Dermis blood vessel endothelial cell (primary cell): Measurements from ENCODE around the gene LGR5. TPM values are rescaled to one million over a fixed set of nuclear protein-coding genes. Genes with fewer than 3 reads are reported as not detected.
"Not testable (repeated sequence)": the region's sequence is repeated elsewhere in the genome, so short reads cannot be mapped to it uniquely, and the experiment has no call there.

Experiments used
- DNase-seq: peaks from one replicate; pipeline ENCODE4 v3.0.0; 2010
- total RNA-seq: library from RNA; depleted of rRNA; stranded (reverse); fragments of >200 nt; gene quantifications from 2 replicates; pipeline ENCODE4 v1.2.3, GENCODE V29; 2014

LGR5 gene
- total RNA-seq, 1 donor from 2014 or later = not detected

GRCh38 chr12:71552728-71553501, 113.3 kb downstream of the LGR5 start:
- DNase-seq = no peak

GRCh38 chr12:71555191-71555590, 115.6 kb downstream of the LGR5 start:
- no peak for DNase-seq

GRCh38 chr12:71555789-71556188, 116.2 kb downstream of the LGR5 start:
- DNase-seq = not testable (repeated sequence)

GRCh38 chr12:71556448-71556847, 116.8 kb downstream of the LGR5 start:
- DNase-seq = no peak

- no peak for DNase-seq
Measured at GRCh38 chr12:71556875-71557274, 117.3 kb downstream of the LGR5 start.

- no peak for DNase-seq
Measured at GRCh38 chr12:71558445-71558844, 118.8 kb downstream of the LGR5 start.

GRCh38 chr12:71562676-71563595, 123.3 kb downstream of the LGR5 start:
- DNase-seq = no peak

GRCh38 chr12:71565535-71565934, 125.9 kb downstream of the LGR5 start:
- no peak for DNase-seq

GRCh38 chr12:71566655-71567054, 127.1 kb downstream of the LGR5 start:
- DNase-seq = no peak

GRCh38 chr12:71567537-71567936, 127.9 kb downstream of the LGR5 start:
- DNase-seq = no peak

- DNase-seq = not testable (repeated sequence)
Measured at GRCh38 chr12:71569885-71570284, 130.3 kb downstream of the LGR5 start.

GRCh38 chr12:71576496-71576895, 136.9 kb downstream of the LGR5 start:
- DNase-seq = no peak

- no peak for DNase-seq
Measured at GRCh38 chr12:71578694-71579258, 139.2 kb downstream of the LGR5 start.

GRCh38 chr12:71581206-71581605, 141.6 kb downstream of the LGR5 start:
- no peak for DNase-seq

GRCh38 chr12:71582925-71583324, 143.3 kb downstream of the LGR5 start:
- DNase-seq = no peak

GRCh38 chr12:71584356-71584755, 144.8 kb downstream of the LGR5 start:
- DNase-seq = no peak

- no peak for DNase-seq
Measured at GRCh38 chr12:71585218-71585617, 145.6 kb downstream of the LGR5 start.

- no peak for DNase-seq
Measured at GRCh38 chr12:71587012-71587411, 147.4 kb downstream of the LGR5 start.

GRCh38 chr12:71589478-71589881, 149.9 kb downstream of the LGR5 start:
- no peak for DNase-seq

- no peak for DNase-seq
Measured at GRCh38 chr12:71591601-71592000, 152.0 kb downstream of the LGR5 start.

GRCh38 chr12:71592841-71593240, 153.2 kb downstream of the LGR5 start:
- no peak for DNase-seq

GRCh38 chr12:71594214-71594948, 154.8 kb downstream of the LGR5 start:
- DNase-seq = peak; percentile 56

GRCh38 chr12:71599210-71599609, 159.6 kb downstream of the LGR5 start:
- DNase-seq = no peak
